ENCODE measurements around the gene FAM43A.
A peak's percentile ranks its signal among the peaks of the same experiment; 100 is the strongest.

Gene FAM43A, protein sequence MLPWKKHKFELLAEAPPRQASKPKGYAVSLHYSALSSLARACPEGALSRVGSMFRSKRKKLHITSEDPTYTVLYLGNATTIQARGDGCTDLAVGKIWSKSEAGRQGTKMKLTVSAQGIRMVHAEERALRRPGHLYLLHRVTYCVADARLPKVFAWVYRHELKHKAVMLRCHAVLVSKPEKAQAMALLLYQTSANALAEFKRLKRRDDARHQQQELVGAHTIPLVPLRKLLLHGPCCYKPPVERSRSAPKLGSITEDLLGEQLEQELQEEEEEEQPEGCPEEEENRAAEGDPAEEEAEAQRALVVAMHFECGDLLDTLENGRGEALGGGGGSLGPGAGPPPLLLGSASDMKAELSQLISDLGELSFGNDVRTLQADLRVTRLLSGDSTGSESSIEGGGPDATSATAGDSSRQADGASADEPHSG

GRCh38 chr3:194685718-194686413 lies at the start of gene FAM43A:
Gene FAM43A, plus strand, starts transcription at chr3:194685883. Its CDS starts 944 bp downstream, at chr3:194686827.
- DNase-seq, result peak; percentile 90

- no peak for DNase-seq
These were observed 48.6 kb upstream of the FAM43A start for GRCh38 chr3:194637066-194637465.

GRCh38 chr3:194637541-194638400 lies 47.9 kb upstream of the FAM43A start:
- no peak for DNase-seq

DNA sequence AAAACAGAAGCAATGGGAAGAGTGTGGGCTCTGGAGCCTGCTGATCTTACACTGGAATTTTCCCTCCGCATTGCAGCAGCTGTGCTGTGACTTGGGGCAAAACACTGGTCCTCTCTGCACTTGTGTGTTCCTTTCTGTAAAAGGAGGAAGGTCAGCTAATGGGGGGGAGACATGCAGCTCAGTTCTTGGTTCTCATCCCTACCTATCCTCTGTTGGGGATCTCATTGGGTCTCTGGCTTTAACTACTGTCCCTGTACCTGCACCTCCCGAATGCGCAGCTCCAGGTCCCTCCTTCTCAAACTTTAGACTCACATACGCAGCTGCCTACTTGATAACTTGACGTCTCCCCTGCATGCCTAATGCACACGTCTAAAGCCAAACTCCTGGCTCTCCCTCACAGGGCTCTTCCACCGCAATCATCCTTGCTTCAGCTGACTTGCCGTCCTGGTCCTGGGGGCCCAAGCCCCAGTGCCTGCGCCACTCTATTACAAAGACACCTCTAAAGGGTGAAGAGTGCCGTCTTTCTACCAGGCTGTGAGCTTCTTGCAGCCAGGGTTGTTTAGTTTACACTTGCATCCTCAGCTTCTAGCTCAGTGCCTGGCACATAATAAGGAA lies 46.6 kb upstream of the FAM43A start:
- no peak for DNase-seq

DNA sequence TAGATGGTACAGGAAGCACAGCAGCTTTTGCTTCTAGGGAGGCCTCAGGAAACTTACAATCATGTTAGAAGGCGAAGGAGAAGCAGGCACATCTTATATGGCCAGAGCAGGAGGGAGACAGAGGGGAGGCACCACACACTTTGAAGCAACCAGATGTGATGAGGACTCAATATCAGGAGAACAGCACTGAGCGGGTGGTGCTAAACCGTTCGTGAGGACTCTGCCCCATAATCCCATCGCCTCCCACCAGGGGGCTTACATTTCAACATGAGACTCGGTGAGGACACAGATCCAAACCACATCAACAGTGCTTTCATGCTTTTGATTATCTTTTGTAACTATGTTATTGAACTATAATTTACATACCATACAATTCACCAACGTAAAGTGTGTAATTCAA lies 44.9 kb upstream of the FAM43A start:
- peak; percentile 26 for DNase-seq

DNA sequence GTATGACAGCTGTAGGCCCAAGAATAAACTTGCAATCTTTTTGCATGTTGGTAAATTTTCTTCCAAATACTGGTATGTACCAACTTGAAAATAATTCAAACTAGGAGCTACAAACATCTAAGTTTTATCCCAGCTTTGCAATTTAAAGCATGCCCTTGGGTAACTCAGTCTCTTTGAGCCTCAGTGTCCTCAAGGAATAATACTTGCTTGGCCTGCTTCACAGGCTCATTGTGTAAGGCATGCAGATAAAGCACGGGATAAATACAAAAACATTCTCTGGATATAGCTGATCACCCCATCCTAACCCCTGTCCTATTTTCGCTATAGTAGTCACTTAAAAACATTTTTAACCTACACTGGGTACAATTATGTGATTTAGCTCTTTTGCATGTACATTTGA lies 42.9 kb upstream of the FAM43A start:
- no peak for DNase-seq

DNA sequence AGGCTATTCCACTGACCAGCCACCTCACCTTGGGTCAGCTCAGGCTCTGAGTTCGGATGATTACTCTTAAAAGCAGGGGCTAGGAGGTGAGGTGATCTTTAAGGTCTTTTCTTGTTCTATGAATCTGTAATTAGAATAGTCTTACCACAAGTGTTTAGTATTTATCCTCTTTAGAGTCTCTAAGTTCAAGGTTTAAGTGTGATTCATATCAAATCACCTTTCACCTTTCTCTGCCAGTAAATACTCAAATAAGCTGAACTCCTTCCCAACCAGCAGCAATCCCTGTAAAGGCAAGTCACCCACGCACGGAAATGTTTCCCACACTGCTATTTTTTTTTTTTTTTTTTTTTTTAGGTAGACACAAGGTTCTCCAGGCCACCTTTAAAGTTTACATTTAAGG lies 37.9 kb upstream of the FAM43A start:
- DNase-seq, result no peak

DNA sequence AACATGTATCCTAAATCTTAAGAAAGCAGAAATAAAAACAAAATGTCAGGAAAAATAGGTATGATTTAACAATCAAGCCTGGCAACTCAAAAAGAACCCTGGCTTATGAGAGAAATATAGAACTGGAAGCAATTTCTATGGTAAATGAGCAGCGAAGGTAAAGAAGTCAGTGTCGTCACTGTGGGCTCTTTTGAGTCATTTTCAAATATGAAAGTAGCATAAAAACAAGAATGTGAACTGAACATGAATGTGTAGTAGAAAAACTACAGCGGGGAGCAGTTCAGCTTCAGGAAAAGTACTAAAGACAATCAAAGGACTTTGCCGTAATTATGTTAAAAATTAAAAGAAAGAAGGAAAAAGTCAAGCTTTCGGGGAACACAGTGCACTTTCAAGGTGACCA lies 31.2 kb upstream of the FAM43A start:
- DNase-seq, result no peak

- no peak for DNase-seq
These were observed 28.2 kb upstream of the FAM43A start for GRCh38 chr3:194657439-194657838.

GRCh38 chr3:194658477-194659242 lies 27.0 kb upstream of the FAM43A start:
- DNase-seq, result no peak

GRCh38 chr3:194659778-194660177 lies 25.9 kb upstream of the FAM43A start:
- DNase-seq, result no peak

DNA sequence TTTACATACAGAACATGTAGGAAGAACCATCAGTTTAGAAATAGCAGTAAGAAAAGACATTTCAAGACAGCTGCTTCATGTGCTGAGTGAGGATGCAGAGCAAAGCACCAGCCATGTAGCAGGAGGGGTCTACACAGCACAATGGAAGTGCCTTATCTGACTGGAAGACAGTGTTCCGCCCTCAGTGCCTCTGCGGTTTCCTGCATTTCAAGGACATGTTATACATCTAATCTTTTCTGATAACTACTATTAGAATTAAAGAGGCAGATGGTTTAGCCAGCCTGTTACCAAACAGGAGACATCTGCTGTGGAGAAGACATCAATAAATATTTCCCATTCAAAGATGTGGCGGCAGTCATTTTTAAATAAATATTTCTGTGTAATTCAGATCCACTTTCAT lies 24.3 kb upstream of the FAM43A start:
- peak; percentile 89 for DNase-seq

DNA sequence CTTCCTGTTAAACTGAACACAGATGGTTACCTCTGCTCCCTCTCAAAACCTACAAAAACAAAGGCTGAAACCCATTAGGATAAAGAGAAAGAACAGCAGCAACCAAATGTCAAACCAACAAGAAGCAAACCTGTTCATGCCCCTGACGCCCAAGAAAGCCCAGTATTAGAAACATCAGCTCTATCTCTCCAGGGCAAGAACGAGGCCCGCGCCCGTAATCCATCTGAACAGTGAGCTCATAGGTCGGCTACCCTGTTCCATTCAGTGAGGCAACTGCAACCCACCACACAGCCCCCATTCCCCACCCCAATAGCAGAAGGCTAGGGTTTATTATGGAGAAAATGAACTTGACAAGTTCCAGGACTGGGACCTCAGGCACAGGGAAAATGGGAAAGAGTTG lies 23.7 kb upstream of the FAM43A start:
- DNase-seq, result peak; percentile 89

DNA sequence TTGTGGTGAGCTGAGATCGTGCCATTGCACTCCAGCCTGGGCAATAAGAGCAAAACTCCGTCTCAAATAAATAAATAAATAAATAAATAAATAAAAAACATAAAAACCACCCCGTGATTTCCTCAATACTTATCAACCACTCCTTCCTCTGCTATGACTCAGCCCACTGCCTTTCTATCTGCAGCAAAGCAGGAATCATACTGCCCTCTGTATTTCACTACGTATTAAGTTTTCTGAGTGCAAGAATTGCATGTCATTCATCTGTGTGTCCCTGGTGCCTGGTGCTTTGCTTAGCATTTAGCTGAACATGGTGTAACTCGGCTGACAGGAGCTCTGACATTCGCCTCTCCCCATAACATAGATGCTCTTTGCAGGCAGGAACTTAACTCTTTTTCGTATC lies 20.8 kb upstream of the FAM43A start:
- DNase-seq, result no peak

- no peak for DNase-seq
These were observed 18.3 kb upstream of the FAM43A start for GRCh38 chr3:194667363-194667762.

DNA sequence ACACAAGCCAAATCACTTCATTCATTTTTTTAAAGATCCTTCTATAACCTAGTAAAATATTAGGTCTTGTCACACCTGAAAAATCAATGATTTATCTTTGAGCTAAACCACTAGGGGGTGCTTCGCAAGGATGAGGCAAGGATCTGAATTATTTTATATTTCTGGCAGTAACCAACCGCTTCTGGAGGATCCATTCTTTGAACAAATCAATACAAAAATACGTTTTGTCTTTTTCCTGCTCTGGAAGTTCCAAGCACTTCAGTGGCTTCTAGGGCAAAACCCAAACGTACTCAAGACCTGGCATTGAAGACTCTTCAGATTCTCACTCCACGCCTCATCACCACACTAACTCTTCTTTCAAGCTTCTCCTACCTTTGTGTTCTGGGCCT lies 14.2 kb upstream of the FAM43A start:
- DNase-seq, result no peak

DNA sequence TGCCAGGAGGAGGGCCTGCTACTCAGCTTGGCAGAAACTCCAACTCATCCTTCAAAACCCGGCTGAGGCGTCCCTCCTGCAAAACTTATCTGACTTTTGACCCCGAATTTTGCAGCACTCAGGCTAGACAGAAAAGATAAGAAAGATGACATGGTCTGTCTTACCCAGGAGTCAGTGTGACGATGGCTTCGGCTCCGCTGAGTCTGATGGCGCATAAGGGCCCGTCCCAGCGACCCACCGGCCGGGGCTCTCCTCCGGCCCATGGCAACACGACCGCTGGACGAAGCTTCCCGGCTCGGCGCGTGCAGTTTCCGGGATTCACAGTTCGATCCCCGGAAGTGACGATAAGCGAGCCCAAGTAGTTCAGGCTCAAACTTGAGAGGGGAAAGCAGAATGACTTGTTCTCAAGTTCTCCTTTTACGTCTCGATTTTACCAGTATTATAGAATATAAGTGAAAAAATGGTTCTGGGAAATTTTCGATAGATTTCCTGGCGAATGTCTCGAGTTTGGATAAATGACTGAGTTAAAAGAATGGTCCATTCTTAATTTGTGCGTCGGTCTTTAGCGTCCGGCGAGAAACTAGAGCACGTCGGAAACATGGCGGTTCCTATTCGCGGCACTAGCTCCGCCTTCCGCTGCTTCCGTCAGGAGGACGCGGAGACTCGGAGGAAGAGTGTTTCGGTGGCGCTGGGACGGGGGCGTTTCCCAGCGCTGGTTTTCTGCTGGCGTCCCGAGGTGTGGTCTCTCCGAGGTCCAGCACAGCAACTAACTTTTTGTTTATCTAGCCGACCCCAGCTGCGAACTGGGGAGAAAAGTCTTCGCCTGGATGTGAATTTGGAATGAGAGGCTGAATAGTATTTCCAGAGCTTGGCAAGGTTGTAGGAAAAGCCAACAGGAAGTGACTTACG lies 13.5 kb upstream of the FAM43A start, which contains the start of gene LSG1:
Gene LSG1, minus strand, starts transcription at position 292 of the 909 bp plus-strand sequence. Its CDS starts 29 bp downstream, at position 263.
- DNase-seq, result peak; percentile 94

GRCh38 chr3:194672876-194673275 lies 12.8 kb upstream of the FAM43A start:
- no peak for DNase-seq

- DNase-seq, result no peak
These were observed 11.9 kb upstream of the FAM43A start for GRCh38 chr3:194673761-194674160.

DNA sequence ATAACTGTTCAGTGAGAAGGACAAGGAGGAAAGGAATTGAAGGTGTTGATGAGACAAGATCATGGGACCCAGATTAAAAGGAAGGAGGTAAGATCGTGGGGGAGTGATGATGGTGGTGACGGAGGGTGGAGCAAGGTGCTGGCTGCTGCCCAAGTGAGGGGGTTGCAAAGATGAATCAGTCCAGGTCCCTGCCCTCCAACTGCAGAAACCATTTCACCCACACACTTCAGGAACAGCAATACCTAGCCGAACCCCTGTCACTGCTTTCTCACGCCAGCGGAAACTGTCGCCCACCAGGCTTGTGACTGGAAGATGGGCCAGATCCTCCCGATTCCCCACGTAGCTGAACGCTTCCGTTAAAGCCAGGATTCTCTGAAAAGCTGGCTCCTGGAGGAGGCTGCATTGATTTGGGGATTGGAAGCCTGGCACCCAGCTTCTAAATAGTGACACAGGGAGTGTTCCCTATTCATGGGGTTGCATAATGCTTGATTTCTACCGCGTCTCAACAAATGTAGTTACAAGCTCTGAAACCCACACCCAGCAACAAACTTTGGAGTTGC lies 10.5 kb upstream of the FAM43A start:
- no peak for DNase-seq

- DNase-seq, result no peak
These were observed 10.0 kb upstream of the FAM43A start for GRCh38 chr3:194675680-194676079.

All from DMS 273 treated with DMSO at 0.1 percent for 48 hours (cell line).